GM12874 (cell line): ENCODE results near the gene AOPEP.

Experiments used
- CTCF ChIP-seq: IDR thresholded peaks from 2 replicates; pipeline ENCODE4 v1.5.1; 2011; ENCODE audit warnings: low read depth, mild to moderate bottlenecking, control low read depth, low read length, moderate library complexity; ENCODE audit not compliant: insufficient read depth

Gene AOPEP

GRCh38 chr9:94894094-94894699 lies 167.7 kb downstream of the AOPEP start:
- no peak for TF ChIP-seq CTCF

GRCh38 chr9:94895668-94896067 lies 169.2 kb downstream of the AOPEP start:
- no peak for TF ChIP-seq CTCF

- no peak for TF ChIP-seq CTCF
These were observed 170.0 kb downstream of the AOPEP start for GRCh38 chr9:94896512-94896911.

GRCh38 chr9:94899464-94900221 lies 173.1 kb downstream of the AOPEP start:
- no peak for TF ChIP-seq CTCF

GRCh38 chr9:94900222-94901018 lies 173.9 kb downstream of the AOPEP start:
- TF ChIP-seq CTCF, result no peak

- TF ChIP-seq CTCF, result no peak
These were observed 174.5 kb downstream of the AOPEP start for GRCh38 chr9:94901019-94901363.

- no peak for TF ChIP-seq CTCF
These were observed 177.5 kb downstream of the AOPEP start for GRCh38 chr9:94903961-94904421.
